Stimulated activated CD4-positive, alpha-beta T cell treated with anti-CD3 and anti-CD28 coated beads, Interleukin-1b, Interleukin-23, amount 100 ng/mL, for 4 hours (primary cell): ENCODE data around the gene RNF40.
A peak's percentile ranks its signal among the peaks of the same experiment; 100 is the strongest.

ENCODE experiments used
- DNase-seq, 2 donors: peaks; one replicate each; pipeline ENCODE4 v3.0.0-alpha.2; 2020; ENCODE audit warnings: low read depth in 2 of 2

Gene RNF40

DNA sequence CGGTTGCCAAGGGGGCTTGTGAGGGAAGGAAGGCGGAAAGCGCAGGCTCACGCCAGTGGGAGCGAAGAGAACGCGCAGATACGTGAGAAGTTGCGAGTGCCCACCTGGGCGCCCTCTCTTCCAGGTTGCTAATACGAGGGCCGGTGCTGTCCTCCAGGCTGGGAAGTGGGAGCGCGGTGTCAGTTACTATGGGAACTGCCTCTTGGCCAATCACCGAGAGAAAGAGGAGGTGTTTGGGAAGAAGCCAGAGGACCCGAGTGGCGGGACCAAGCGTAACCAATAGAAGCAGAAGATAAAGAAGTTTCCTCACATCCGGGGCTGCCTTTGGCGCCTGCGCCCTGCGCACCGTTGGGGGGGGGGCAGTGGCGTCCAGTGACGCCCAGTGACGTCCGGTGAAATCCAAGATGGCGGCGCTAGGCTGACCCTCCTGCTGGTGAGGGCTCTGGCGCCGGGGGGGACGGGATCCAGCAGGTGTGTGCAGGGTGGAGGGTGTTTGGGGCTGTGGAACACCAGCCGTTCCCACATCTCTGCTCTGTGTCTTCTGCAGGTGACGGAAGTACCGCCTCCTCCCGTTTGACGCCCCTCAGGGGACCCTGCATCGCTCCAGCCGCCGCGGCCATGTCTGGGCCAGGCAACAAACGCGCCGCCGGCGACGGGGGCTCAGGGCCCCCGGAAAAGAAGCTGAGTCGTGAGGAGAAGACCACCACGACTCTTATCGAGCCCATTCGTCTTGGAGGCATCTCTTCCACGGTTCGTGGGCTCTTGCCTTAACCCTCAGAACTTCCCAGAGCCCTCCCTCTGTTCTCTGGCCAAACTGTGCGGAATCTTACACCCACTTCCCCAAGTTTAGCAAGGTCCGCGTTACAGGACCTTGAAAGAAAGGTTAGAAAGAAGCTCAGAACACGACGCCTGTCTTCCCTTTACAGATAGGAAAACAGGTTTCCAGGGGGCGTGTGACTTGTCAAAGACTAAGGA is at the start of gene RNF40, which contains the start of gene CFAP119:
TSS of gene RNF40 (plus strand) at position 395 of the 975 bp plus-strand sequence. CDS start at position 619, 224 bp downstream.
TSS of gene CFAP119 (minus strand) at position 135 of the 975 bp plus-strand sequence. CDS start 314 bp downstream, outside the sequence.
- peak; percentile 74 to 82 for DNase-seq

DNA sequence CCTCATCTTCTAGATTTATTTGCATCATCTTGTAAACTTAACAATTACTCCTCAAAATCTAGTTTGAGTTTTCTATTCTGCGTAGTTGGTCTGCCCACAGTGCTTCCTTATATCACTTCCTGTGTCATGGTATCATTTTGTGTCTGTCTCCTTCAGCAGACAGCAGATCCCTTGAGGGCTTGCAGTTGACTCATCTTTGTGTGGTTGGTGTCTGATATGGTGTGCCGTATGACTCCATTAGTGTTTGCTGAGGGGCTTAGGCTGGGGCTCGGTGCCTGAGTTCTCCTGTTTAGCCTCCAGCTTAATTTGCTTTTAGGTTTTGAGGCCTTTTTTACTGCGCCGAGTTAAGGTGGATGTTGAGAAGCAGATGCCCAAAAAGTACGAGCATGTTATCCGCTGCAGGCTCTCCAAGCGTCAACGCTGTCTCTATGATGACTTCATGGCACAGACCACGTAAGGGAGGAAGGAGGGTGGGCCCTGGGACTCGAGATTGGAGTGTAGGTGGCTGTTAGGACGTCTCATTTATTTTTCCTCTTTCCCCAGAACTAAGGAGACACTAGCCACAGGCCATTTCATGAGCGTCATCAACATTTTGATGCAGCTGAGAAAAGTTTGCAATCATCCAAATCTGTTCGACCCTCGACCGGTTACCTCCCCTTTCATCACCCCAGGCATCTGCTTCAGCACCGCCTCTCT is 46.2 kb upstream of the RNF40 start:
- DNase-seq: peak in 1 of 2 donors; percentile 30

DNA sequence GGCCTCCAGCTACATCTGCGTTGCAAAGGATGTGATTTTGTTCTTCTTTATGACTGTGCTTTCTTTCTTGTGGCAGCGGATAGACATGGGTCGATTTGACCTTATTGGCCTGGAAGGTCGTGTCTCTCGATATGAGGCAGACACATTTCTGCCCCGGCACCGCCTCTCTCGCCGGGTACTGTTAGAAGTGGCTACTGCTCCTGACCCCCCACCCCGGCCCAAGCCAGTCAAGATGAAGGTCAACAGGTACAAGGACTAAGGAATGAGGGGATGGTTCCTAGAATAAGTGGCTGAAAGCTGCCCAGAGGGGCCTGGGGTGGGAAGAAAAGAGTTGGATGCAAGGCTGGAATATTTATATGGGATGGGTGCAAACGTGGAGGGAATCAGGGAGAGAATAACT is 42.0 kb upstream of the RNF40 start:
- no peak for DNase-seq

DNA sequence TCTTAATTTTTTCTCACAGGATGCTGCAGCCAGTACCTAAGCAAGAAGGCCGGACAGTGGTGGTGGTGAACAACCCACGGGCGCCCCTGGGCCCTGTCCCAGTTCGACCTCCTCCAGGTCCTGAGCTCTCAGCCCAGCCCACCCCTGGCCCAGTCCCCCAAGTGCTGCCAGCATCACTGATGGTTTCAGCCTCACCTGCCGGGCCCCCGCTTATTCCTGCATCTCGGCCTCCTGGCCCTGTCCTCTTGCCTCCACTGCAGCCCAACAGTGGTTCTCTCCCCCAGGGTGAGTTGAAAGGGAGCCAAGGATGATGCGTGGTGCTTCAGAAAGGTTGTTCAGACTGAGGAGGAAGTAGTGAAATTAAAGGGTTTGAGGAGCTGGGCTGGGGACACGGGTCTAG is 41.4 kb upstream of the RNF40 start:
- no peak for DNase-seq

DNA sequence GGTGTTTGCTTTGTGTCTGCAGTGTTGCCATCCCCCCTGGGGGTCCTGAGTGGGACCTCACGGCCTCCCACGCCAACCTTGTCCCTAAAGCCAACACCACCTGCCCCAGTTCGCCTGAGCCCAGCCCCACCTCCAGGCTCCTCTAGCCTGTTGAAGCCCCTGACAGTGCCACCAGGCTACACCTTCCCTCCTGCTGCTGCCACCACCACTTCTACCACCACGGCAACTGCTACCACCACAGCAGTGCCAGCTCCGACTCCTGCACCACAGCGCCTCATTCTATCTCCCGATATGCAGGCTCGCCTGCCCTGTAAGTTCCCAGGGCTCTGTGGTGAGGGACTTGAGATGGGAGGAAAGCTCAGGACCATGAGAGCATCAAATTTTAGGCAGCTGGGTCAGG is 41.0 kb upstream of the RNF40 start:
- no peak for DNase-seq

DNA sequence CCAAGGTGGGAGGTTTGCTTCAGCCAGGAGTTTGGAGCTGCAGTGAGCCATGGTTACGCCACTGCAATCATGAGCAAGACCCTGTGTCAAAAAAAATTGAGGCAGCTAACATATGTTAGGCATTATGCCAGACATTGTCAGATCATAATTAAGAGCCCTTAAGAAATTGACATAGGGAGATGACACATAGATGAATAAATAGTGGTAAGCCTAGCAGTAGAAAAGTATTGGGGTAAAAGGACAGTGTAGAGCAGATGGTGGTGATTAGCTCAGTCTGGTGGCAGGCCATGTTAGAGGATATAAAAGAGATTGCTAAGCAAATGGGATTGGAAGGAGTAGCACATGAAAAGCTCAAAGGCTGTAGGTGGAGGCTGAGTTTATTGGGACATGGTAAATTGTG is 40.5 kb upstream of the RNF40 start:
- DNase-seq: no peak

DNA sequence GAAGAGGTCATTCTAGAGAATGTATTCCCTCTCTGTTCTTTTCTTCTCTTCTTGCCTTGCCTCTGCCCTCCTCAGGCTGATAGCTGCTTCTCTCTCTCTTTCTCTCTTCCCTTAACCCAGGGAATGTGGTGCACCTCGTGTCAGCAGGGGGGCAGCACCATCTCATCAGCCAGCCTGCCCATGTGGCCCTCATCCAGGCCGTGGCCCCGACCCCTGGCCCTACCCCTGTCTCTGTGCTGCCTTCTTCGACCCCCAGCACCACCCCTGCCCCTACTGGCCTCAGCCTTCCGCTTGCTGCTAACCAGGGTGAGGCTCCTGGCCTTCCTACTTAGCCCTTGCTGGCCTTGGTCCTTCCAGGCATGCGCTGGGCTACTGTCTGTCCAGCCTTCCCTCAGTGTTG is 39.7 kb upstream of the RNF40 start:
- DNase-seq: no peak

DNA sequence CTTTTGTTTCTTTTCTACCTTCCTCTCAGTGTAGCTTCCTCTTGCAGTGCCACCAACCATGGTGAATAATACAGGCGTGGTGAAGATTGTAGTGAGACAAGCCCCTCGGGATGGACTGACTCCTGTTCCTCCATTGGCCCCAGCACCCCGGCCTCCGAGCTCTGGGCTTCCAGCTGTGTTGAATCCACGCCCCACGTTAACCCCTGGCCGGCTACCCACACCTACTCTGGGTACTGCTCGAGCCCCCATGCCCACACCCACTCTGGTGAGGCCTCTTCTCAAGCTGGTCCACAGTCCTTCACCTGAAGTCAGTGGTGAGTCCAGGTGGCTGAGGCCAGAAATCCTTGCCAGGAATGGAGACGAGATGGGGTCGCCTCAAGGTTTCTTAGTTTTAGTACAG is 39.2 kb upstream of the RNF40 start:
- DNase-seq: no peak

DNA sequence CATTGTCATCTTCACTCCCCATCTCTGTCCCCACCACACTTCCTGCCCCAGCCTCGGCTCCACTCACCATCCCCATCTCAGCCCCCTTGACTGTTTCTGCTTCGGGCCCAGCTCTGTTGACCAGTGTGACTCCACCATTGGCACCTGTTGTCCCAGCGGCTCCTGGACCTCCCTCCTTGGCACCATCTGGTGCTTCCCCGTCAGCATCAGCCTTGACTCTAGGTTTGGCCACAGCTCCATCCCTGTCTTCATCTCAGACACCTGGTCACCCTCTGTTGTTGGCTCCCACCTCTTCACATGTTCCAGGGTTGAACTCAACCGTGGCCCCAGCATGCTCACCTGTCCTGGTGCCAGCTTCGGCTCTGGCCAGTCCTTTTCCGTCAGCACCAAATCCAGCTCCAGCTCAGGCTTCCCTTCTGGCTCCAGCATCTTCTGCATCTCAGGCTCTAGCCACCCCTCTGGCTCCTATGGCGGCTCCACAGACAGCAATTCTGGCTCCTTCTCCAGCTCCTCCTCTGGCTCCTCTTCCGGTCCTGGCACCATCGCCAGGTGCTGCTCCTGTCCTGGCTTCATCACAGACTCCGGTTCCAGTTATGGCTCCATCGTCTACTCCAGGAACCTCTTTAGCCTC is 38.3 kb upstream of the RNF40 start:
- no peak for DNase-seq

DNA sequence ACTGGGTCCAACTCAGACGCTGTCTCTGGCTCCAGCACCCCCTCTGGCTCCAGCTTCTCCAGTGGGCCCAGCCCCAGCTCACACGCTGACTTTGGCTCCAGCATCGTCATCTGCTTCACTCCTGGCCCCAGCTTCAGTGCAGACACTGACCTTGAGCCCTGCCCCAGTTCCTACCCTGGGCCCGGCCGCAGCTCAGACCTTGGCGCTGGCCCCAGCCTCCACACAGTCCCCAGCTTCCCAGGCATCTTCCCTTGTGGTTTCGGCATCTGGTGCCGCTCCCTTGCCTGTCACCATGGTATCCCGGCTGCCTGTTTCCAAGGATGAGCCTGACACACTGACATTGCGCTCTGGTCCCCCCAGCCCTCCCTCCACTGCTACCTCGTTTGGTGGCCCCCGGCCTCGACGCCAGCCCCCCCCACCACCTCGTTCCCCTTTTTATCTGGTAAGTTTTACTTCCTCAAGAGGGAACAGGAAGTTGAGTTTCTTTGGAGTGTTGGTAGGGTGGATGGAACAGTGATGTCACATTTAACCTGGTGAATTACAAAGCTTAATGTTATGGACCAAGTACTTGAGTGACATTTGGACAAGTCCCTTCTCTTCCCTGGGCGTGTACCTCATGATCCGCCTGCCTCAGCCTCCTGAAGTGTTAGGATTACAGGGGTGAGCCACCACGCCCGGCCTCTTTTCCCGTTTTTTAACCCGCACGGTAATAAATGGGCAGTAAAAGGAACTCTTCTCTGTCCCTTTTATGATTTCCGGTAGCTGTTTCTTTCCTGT is 37.3 kb upstream of the RNF40 start:
- no peak for DNase-seq

DNA sequence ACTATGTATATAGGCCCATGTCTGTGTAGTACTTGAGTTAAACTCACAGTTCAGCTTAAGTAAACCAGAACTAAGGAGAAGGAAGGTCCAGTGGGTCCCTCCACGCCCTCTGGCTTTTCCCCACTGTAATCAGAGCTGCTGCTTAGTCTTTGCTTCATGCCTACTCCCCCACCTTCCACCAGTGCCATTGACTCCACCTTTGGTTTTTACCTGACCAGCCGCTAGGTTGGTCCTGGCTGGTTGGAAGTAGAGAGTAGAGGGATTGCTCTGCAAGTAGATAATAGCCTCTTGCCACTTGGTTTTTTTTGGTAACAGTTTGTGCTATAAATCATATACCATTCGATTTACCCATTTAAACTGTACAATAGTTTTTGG is 36.7 kb upstream of the RNF40 start:
- no peak for DNase-seq

DNA sequence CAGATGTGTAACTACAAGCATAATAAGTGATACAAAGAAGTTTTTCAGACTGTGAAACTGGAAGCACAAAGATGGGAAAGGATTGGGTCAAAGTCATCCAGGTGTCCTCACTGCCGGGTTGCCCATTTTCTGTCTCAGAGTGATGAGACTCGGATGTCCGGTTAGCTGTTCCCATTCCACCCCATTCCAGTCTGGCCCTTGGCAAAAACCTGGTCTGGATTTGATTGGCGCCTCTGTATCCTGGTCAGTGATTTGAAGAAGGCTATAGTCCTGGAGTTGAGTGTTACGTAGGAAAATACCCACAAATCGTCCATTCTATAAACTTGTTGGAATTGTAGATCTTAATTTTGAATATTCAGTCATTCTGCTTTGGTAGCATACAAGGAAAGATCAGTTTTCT is 33.8 kb upstream of the RNF40 start:
- no peak for DNase-seq

DNA sequence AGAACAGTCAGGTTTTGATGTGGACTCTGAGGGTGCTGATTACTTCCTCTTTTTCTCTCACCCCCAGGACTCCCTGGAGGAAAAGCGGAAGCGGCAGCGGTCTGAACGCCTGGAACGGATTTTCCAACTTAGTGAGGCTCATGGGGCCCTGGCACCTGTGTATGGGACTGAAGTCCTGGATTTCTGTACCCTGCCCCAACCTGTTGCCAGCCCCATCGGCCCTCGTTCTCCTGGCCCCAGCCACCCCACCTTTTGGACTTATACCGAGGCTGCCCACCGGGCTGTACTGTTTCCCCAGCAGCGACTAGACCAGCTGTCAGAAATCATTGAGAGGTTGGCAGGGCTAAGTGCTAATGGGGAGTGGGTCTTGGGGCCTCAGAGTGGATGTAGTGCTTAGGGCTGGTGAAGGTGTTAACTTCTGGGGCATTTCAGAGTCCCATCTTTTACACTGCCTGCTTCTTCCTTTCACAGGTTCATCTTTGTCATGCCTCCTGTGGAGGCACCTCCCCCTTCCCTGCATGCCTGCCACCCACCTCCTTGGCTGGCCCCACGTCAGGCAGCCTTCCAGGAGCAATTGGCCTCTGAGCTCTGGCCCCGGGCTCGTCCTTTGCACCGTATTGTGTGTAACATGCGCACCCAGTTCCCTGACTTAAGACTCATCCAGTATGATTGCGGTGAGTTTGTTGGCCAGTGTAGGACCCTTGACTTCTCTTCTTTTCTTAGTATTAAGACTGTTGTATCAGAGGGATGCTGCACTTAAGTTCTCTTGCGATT is 33.0 kb upstream of the RNF40 start:
- DNase-seq: no peak

DNA sequence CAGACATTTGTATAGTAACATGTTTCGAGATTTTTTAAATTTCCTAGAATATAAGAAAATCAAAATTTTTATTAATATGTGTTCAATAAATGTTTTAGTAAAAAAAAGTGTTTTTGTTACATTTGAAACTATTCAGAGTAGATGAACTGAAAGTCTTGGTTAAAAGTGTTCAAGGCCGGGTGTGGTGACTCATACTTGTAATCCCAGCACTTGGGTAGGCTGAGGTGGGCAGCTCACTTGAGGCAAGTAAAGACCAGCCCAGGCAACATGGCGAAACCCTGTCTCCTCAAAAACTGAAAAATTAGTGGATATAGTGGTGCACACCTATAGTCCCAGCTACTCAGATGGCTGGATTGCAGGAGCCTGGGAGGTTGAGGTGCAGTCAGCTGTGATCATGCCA is 30.7 kb upstream of the RNF40 start:
- DNase-seq: no peak

DNA sequence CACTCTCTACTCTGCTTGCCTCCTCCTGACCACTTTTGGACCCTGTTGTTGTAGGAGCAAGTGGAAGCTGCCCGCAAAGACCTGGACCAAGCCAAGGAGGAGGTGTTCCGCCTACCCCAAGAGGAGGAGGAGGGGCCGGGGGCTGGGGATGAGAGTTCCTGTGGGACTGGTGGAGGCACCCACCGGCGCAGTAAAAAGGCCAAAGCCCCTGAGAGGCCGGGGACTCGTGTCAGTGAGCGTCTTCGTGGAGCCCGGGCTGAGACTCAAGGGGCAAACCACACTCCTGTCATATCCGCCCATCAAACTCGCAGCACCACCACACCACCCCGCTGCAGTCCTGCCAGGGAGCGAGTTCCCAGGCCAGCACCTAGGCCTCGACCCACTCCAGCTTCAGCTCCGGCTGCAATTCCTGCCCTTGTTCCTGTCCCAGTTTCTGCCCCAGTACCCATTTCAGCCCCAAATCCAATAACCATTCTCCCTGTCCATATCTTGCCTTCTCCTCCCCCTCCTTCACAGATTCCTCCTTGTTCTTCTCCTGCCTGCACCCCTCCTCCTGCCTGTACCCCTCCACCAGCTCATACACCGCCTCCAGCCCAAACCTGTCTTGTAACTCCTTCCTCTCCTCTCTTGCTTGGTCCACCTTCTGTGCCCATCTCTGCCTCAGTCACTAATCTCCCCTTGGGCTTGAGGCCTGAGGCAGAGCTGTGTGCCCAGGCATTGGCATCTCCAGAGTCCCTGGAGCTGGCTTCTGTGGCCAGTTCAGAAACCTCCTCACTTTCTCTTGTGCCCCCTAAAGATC is 24.9 kb upstream of the RNF40 start:
- DNase-seq: no peak

DNA sequence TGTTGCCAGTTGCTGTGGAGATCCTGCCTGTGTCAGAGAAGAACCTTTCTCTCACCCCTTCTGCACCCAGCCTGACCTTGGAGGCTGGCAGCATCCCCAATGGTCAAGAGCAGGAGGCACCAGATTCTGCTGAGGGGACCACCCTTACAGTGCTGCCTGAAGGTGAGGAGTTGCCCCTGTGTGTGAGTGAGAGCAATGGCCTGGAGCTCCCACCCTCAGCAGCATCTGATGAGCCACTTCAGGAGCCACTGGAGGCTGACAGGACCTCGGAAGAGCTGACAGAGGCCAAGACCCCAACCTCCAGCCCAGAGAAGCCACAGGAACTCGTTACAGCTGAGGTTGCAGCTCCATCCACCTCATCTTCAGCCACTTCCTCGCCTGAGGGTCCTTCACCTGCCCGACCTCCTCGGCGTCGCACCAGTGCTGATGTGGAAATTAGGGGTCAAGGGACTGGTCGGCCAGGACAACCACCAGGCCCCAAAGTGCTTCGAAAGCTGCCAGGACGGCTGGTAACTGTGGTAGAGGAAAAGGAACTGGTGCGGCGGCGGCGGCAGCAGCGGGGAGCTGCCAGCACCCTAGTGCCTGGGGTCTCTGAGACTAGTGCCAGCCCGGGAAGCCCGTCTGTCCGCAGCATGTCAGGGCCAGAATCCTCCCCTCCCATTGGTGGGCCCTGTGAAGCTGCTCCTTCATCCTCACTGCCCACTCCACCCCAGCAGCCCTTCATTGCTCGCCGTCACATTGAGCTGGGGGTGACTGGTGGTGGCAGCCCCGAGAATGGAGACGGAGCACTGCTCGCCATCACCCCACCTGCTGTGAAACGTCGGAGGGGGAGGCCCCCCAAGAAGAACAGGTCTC is 24.1 kb upstream of the RNF40 start:
- DNase-seq: no peak

DNA sequence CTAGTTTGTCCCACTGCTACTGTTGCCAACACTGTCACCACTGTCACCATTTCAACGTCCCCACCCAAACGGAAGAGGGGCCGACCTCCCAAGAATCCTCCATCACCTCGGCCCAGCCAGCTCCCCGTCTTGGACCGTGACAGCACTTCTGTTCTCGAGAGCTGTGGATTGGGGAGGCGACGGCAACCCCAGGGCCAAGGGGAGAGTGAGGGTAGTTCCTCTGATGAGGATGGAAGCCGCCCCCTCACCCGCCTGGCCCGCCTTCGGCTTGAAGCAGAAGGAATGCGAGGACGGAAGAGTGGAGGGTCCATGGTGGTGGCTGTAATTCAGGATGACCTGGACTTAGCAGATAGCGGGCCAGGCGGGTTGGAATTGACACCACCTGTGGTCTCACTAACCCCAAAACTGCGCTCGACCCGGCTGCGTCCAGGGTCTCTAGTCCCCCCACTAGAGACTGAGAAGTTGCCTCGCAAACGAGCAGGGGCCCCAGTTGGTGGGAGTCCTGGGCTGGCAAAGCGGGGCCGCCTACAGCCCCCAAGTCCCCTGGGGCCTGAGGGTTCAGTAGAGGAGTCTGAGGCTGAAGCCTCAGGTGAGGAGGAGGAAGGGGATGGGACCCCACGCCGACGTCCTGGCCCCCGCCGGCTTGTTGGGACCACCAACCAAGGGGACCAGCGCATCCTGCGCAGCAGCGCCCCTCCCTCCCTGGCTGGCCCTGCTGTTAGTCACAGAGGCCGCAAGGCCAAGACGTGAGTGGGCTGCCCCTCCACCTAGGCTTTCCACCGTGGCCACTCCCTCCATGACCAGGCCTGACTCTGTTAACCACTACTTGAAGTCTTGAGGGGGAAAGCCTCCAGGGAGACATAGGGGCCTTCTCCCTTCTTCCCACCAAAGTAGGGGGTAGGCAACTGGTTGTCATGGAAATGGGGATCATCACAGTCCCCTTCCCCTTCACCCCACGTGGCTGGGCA is 22.9 kb upstream of the RNF40 start:
- no peak for DNase-seq
